Stimulated activated naive CD8-positive, alpha-beta T cell treated with anti-CD3 and anti-CD28 coated beads, Interleukin-15, amount 100 ng/mL, for 72 hours (primary cell): ENCODE measurements around the gene OVCH1.
"Not testable (repeated sequence)": the region's sequence is repeated elsewhere in the genome, so short reads cannot be mapped to it uniquely, and the experiment has no call there.

Source experiments
- ATAC-seq: fragments of 150-1000 bp; cut with Tn5 transposase; 2 replicates; pipeline ENCODE4 v1.10.0; 2021; ENCODE audit warnings: mild to moderate bottlenecking, moderate library complexity
- DNase-seq, 2 donors: peaks; one replicate each; pipeline ENCODE4 v3.0.0; 2021 to 2022
- H3K27ac Mint-ChIP-seq, 2 donors: one replicate each; pipeline ENCODE4 v1.8.0; 2022; ENCODE audit warnings: mild to moderate bottlenecking in 2 of 2, mixed read lengths in 2 of 2, moderate library complexity in 2 of 2
- H3K27me3 Mint-ChIP-seq: one replicate; pipeline ENCODE4 v1.8.0; 2022; ENCODE audit warnings: mixed read lengths
- H3K4me1 Mint-ChIP-seq: one replicate; pipeline ENCODE4 v1.8.0; 2022; ENCODE audit warnings: mild to moderate bottlenecking, mixed read lengths
- H3K4me3 Mint-ChIP-seq, 2 donors: one replicate each; pipeline ENCODE4 v1.8.0; 2022; ENCODE audit warnings: mild to moderate bottlenecking in 2 of 2, mixed read lengths in 2 of 2, moderate library complexity in 1 of 2
- H3K9me3 Mint-ChIP-seq, 2 donors: one replicate each; pipeline ENCODE4 v1.8.0; 2022; ENCODE audit warnings: mixed read lengths in 2 of 2

OVCH1 gene

DNA sequence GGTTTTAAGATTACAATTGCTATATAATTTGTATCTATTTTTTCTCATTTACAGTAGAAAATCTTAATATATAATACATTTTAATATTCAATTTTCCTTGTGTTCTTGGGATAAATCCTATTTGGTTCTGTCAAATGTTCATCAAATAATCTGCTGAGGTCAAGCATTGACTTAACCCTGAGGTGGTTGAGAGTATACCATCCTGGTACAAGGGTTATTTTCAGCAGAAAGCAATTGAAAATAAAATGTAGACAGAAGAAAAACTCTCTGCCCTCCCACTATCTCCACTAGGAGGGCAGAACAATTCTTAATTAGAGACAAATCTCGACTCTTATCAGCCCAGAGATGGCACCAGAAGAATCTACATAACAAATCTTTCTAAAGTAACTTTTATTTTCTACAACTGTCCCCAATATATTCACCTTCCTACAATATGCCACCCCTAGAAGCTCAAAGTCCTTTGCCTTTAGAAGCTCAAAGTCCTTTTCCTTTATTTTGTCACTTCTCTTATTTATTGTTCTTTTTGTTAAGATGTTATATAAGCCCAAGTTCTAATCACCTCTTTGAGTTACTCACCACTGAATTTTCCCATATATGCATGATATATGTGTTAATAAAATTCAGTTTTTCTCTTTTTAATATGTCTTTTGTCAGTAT is 58.6 kb downstream of the OVCH1 start:
- no peak for DNase-seq
- no peak overlapping the region for H3K4me3 Mint-ChIP-seq
- H3K27ac Mint-ChIP-seq, result no peak overlapping the region
- no peaks in the 10 kb centered on the region for H3K9me3 Mint-ChIP-seq
- peaks cover 10% of the 10 kb centered on the region for H3K27me3 Mint-ChIP-seq
- ATAC-seq, result no peak
- no peaks in the 10 kb centered on the region for H3K4me1 Mint-ChIP-seq

DNA sequence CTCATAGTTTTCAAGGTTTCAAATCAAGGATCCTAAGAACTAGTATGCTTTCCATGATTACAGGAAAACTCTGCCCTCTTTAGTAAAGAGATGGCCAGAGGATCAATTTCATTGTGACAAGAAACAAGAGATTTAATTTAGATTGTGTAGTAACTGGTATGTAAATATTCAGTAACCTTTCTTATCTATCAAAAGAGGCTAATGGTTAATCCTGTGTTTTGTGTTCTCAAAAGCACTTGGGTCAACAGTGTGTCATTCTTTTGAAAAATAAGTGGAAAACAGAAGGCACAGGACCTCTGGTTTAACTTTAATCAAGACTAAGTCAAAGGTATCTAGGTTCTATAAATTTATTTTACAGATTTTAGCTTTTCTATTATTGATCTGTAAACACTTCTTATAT is 59.9 kb downstream of the OVCH1 start:
- Mint-ChIP-seq H3K27ac (no peak overlapping the region), H3K4me1 (no peaks in the 10 kb centered on the region), H3K27me3 (peaks cover 10% of the 10 kb centered on the region), H3K4me3 (no peak overlapping the region), H3K9me3 (no peaks in the 10 kb centered on the region)
- no peak for ATAC-seq
- no peak for DNase-seq

DNA sequence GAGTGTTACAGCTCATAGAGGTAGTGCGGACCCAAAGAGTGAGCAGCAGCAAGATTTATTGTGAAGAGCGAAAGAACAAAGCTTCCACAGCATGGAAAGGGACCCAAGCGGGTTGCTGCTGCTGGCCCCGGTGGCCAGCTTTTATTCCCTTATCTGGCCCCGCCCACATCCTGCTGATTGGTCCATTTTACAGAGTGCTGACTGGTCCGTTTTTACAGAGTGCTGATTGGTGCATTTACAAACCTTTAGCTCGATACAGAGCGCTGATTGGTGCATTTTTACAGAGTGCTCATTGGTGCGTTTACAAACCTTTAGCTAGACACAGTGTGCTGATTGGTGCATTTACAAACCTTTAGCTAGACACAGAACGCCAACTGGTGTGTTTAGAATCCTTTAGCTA is 60.7 kb downstream of the OVCH1 start:
- DNase-seq, H3K4me3 Mint-ChIP-seq, H3K9me3 Mint-ChIP-seq, H3K4me1 Mint-ChIP-seq, ATAC-seq, H3K27ac Mint-ChIP-seq: not testable (repeated sequence)
- peaks cover 15% of the 10 kb centered on the region for H3K27me3 Mint-ChIP-seq

DNA sequence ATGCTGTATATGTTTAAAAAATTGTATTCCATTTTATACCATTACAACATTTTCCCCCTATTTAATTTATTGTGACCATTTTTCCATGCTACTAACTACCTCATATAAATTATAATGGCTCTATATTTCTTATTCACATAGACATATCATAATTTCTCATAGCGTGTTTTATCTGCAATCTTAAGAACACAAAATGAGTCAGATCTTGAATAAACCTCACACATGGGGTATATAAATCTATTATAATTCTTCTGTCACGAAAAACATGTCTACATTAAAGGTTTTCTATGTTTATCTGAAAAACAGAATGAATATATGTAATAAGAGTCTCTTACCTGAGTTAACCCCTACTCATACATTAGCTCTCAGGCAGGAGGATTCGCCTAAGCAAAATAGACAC is 66.0 kb downstream of the OVCH1 start:
- Mint-ChIP-seq H3K27me3 (peaks cover 8% of the 10 kb centered on the region), H3K4me1 (peaks cover 5% of the 10 kb centered on the region), H3K9me3 (no peaks in the 10 kb centered on the region), H3K27ac (no peak overlapping the region), H3K4me3 (no peak overlapping the region)
- DNase-seq (no peak), ATAC-seq (no peak)

DNA sequence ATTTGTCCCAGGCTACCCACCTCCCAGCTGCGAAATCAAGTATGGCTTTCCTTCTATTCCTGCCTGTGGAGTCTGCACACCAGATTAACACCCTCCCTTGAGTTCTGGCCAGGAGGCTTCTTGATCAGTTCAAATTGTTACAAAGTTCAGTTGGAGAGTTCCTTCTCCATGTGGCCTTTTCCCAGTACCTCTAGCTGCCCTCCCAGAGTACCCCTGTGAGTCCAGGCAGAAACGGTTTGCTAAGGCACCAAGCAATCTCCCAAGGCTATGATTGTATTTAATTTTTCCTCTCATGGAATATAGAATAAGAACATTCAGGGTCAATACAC is 66.8 kb downstream of the OVCH1 start:
- Mint-ChIP-seq H3K4me1 (peaks cover 5% of the 10 kb centered on the region), H3K4me3 (no peak overlapping the region), H3K9me3 (no peaks in the 10 kb centered on the region), H3K27ac (no peak overlapping the region), H3K27me3 (peaks cover 8% of the 10 kb centered on the region)
- DNase-seq (no peak), ATAC-seq (no peak)

DNA sequence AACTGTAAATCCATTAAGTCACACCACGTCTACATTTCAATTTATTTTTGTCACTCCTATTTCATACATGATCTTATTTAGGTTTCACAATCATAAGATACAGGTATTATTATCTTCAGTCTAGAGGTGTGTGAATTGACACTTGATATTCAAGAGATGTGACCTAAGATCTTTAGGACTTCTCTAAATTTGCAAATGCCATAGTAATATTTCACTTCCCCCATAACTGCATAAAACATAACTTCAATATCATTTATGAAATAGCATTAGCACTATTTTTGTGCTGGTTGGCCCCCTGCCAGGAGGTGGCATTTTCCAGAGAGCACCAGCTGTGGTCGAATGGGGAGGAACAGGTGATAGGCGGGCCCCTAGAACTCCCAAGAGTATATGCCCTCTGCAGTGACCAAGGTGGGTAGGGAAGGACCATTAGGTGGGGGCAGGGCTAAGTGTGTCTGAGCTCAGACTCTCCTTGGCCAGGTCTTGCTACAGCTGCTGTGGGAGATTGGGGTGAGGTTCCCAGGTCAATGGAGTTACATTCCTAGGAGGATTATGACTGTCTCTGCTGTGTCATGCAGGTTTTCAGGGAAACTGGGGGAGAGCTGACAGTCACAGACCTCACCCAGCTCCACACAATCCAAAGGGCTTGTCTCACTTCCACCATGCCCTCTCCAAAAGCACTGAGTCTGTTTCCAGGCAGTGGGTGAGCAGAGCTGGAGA is 67.3 kb downstream of the OVCH1 start:
- H3K27me3 Mint-ChIP-seq, result peaks cover 8% of the 10 kb centered on the region
- no peak overlapping the region for H3K27ac Mint-ChIP-seq
- peaks cover 5% of the 10 kb centered on the region for H3K4me1 Mint-ChIP-seq
- no peak overlapping the region for H3K4me3 Mint-ChIP-seq
- ATAC-seq (no peak), DNase-seq (no peak)
- H3K9me3 Mint-ChIP-seq, result no peaks in the 10 kb centered on the region

DNA sequence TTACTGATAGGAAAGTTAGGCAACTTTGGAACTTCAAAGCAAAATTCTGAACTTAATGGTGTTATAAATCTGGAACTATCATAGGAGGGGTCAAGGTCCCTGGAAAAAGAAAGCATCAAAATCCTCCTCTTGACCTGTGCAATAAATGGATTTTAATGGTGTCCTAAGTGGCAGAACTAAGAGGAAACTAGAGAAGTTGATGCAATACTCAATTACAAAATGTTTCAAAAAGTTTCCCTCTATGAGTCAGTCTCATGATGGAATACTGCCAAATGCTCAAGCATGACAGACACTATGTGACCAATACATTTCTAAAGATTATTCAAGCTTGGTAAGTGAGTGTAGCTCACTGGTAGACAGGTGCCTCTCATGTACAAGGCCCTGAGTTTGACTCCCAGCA is 68.9 kb downstream of the OVCH1 start:
- DNase-seq (peak in 1 of 2 donors; percentile 10), ATAC-seq (peak; percentile 82)
- Mint-ChIP-seq H3K27ac (peak overlapping the region in 1 of 2 donors; percentile 77), H3K9me3 (peaks cover 0 to 7% of the 10 kb centered on the region in 2 donors), H3K27me3 (peaks cover 17% of the 10 kb centered on the region), H3K4me3 (no peak overlapping the region), H3K4me1 (peaks cover 5% of the 10 kb centered on the region)

DNA sequence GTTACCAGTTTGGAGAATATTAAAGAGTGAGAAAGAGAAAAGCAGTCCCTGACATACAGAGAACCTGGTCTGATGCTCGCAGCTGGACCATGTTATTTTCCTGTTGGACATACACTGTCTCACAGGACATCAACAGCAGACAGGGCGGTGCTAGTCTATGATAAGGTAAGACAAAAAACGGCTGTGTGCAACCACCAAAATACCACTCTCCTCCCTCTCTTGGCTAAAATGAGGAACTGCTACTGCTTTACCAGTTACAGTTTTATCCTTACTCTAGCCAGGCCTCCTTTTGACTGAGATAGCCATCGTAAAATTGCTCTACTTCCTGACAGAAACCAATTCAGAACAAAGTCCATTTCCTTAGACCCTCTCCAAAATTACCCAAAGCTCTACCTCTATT is 69.5 kb downstream of the OVCH1 start:
- ATAC-seq, result peak; percentile 71
- Mint-ChIP-seq H3K27ac (peak overlapping the region in 1 of 2 donors; percentile 28), H3K4me3 (no peak overlapping the region), H3K27me3 (peaks cover 24% of the 10 kb centered on the region), H3K4me1 (peaks cover 5% of the 10 kb centered on the region), H3K9me3 (peaks cover 0 to 12% of the 10 kb centered on the region in 2 donors)
- no peak for DNase-seq

DNA sequence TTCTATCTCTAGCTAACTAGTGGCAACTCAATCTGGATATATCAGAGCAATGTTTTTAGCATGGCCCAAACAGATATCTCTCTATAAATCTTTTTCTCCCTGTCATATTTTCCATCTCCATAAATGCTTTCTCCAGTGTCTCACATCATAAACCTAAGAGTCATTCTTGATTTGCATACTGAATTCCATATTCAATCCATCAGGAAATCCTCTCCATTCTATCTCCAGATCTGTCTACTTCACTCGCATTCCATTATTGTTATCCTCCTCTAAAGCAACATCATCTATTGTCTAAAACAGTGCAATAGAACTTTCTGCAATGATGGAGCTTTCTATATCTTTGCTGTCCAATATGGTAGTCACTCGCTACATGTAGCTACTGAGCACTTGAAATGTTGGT is 71.0 kb downstream of the OVCH1 start:
- no peak for DNase-seq
- H3K9me3 Mint-ChIP-seq, result peaks cover 0 to 12% of the 10 kb centered on the region in 2 donors
- H3K4me1 Mint-ChIP-seq, result peaks cover 5% of the 10 kb centered on the region
- peaks cover 26% of the 10 kb centered on the region for H3K27me3 Mint-ChIP-seq
- H3K27ac Mint-ChIP-seq, result no peak overlapping the region
- ATAC-seq, result no peak
- no peak overlapping the region for H3K4me3 Mint-ChIP-seq

DNA sequence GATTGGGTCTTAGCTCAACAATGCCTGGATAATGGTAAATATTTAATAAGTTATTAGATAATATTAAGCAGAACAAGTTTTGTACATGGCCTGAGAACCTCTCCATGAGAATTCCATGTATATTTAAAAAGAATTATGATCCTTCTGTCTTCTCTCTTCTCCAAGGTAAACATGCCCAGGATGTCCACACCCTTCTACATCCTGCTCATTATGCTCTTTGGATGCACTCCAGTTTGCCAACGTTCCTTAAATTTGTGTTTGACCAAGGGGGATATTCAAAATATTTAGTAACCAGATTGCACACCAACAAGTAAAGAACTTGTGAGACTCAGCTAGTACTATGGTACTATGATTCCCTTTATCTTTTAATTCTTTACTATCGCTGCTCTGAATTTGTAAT is 71.8 kb downstream of the OVCH1 start:
- Mint-ChIP-seq H3K27ac (no peak overlapping the region), H3K9me3 (peaks cover 0 to 12% of the 10 kb centered on the region in 2 donors), H3K4me3 (no peak overlapping the region), H3K4me1 (peaks cover 5% of the 10 kb centered on the region), H3K27me3 (peaks cover 26% of the 10 kb centered on the region)
- ATAC-seq (no peak), DNase-seq (no peak)

DNA sequence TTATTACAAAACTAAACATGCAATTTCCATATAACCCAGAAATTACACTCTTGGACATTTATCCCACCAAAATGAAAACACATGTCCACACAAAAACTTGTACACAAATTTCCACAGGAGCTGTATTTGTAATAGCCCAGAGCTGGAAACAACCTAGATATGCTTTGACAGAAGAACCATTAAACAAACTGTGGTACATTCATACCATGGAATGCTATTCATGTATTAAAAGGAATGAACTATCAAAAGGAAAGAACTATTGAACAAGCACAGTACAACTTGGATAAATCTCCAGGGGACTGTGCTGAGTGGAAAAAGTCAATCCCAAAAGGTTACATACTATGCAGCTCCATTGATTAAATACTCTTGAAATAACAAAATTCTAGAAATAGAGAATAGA is 80.7 kb downstream of the OVCH1 start:
- Mint-ChIP-seq H3K27me3 (peaks cover 36% of the 10 kb centered on the region), H3K27ac (no peak overlapping the region), H3K9me3 (no peaks in the 10 kb centered on the region), H3K4me3 (no peak overlapping the region), H3K4me1 (no peaks in the 10 kb centered on the region)
- DNase-seq (no peak), ATAC-seq (no peak)

DNA sequence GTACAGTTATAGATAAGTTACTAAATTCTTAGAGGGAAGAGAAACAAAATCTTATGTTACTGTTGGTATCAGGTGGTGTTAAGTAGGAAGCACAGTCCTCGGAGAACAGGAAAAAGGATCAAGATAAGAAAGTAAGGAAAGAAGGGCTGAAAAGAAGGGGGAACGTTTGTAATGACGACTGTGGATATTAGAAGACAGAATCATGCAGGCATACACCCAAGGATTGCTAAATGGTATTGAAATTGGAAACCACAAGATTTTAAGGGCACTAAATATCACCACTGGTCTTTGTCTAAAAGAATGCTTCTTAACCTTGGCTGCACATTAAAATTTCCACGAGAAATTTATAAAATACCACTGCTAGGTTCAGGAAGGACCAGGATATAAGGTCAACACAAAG is 82.4 kb downstream of the OVCH1 start:
- no peak for ATAC-seq
- Mint-ChIP-seq H3K4me3 (no peak overlapping the region), H3K9me3 (peaks cover 0 to 5% of the 10 kb centered on the region in 2 donors), H3K27me3 (peaks cover 36% of the 10 kb centered on the region), H3K27ac (no peak overlapping the region), H3K4me1 (no peaks in the 10 kb centered on the region)
- DNase-seq, result no peak

DNA sequence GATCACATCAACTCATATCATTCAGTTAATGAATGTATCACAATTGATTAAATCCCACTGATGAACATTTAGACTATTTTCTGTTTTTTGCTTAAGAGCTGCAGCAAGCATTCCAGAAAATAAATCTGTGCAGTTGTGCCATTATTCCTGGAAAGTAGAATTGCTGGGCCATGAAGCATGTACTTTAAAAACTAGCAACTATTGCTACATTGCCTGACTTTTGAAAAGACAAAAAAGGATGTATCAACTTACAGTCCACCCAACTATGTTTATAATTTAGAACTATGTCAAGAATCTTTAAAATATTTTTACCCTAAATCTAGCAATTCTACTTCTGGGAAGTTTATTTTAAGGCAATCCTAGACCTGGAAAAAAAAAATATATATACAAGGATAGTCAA is 83.1 kb downstream of the OVCH1 start:
- no peak overlapping the region for H3K27ac Mint-ChIP-seq
- peaks cover 0 to 5% of the 10 kb centered on the region in 2 donors for H3K9me3 Mint-ChIP-seq
- H3K4me3 Mint-ChIP-seq, result no peak overlapping the region
- no peak for ATAC-seq
- no peak for DNase-seq
- H3K27me3 Mint-ChIP-seq, result peaks cover 42% of the 10 kb centered on the region
- H3K4me1 Mint-ChIP-seq, result no peaks in the 10 kb centered on the region

DNA sequence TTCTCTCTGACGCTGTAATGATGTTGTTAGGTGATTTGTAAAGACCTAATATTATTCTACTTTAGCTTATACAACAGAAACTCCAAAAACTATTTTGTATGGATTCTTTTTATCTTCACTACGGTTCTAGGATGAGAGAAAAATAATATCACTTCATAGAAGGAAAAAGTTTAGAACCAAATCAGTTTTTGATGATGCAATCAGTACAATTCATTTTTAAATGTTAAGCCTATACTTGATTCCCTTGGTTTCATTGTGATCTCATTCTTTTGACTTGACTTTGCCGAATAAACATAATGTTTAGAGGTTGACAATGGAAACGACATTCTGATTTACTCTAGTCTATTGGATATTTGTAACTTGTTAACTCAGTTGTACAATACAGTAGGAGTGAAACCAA is 91.9 kb downstream of the OVCH1 start:
- DNase-seq, result no peak
- Mint-ChIP-seq H3K4me1 (no peaks in the 10 kb centered on the region), H3K9me3 (no peaks in the 10 kb centered on the region), H3K27me3 (peaks cover 9% of the 10 kb centered on the region), H3K4me3 (no peak overlapping the region), H3K27ac (no peak overlapping the region)
- ATAC-seq, result no peak

DNA sequence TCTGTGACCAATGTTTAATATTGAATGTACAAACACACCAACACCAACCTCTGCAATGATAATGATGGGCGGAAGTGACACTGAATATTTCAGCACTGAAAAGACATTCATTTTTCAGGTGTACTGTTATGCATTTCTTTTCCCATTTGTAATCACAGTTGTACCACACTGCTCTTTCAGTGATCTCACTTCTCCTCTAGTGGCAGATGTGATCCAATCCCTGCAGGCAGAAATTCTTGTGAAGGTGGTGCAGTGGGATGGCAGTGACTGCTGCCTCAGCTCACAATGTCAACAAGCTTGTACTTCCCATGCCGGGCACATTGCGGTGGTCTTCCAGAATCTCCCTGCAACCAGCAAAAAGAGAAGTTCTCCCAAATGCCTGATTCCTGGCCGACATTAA is 93.5 kb downstream of the OVCH1 start:
- Mint-ChIP-seq H3K27ac (no peak overlapping the region), H3K27me3 (no peaks in the 10 kb centered on the region), H3K9me3 (no peaks in the 10 kb centered on the region), H3K4me1 (no peaks in the 10 kb centered on the region), H3K4me3 (no peak overlapping the region)
- no peak for ATAC-seq
- DNase-seq, result no peak

DNA sequence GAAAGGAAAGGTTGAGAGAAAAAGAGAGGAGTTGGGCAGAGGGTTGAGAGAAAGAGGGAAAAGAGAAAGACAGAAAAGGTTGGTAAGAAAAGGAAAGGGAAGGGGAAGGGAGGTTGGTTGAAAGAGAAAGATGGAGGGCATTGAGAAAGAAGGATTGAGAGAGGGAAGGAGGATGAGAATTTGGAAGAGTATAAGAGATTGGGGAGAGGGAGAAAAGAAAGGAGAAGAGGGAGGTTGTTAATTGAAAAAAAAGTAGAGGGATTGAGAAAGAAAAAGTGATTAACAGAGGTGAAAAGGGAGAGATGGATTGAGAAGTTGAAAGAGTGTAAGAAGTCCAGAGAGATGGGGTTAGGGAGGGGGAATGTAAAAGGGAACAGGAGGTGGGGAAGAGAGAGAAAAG is 95.0 kb downstream of the OVCH1 start:
- ATAC-seq (no peak), DNase-seq (no peak)
- no peaks in the 10 kb centered on the region for H3K27me3 Mint-ChIP-seq
- H3K4me1 Mint-ChIP-seq, result no peaks in the 10 kb centered on the region
- no peak overlapping the region for H3K27ac Mint-ChIP-seq
- no peak overlapping the region for H3K4me3 Mint-ChIP-seq
- no peaks in the 10 kb centered on the region for H3K9me3 Mint-ChIP-seq

DNA sequence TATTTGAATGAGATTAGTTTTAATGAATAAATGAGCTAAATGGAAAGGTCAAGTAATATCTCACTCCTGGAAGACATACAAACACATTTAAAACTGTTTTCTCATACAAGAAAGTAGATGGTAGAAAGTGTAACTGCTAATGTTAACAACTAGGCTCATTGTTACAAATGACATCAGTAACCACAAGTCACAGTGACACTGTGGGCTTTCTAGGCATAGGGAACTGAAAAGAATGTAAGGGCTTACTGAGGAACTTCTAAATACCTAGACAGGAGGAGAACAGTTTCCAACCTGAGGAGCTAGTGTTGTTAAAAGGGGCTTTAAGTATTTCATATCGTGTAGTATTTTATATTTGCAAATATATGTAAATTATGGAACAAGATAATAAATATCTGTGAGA is 99.0 kb downstream of the OVCH1 start:
- DNase-seq (no peak), ATAC-seq (no peak)
- no peaks in the 10 kb centered on the region for H3K4me1 Mint-ChIP-seq
- no peak overlapping the region for H3K4me3 Mint-ChIP-seq
- no peak overlapping the region for H3K27ac Mint-ChIP-seq
- no peaks in the 10 kb centered on the region for H3K9me3 Mint-ChIP-seq
- H3K27me3 Mint-ChIP-seq, result no peaks in the 10 kb centered on the region
